Measurements from ENCODE around the gene STAU1. TPM values are rescaled to one million over a fixed set of nuclear protein-coding genes. Genes with fewer than 3 reads are reported as not detected.
"Not testable (repeated sequence)": the region's sequence is repeated elsewhere in the genome, so short reads cannot be mapped to it uniquely, and the experiment has no call there.

Gene STAU1
- total RNA-seq, 6 experiments from 2014 or later = 53.7 to 96.6 (median 70.4) TPM

- WGBS (ENCODE audit: insufficient coverage, low coverage, low lambda C conversion rate, missing lambda C conversion rate) = 94% methylated on average over 7 of the region's 7 CpGs
- DNase-seq = no peak
- no peak overlapping the region for H3K4me3 ChIP-seq
- intact Hi-C loops (cut with DNase I) = no loop called here
- ATAC-seq = no peak
- H3K4me1 ChIP-seq = peaks cover 0 to 4% (median 0%) of the 10 kb centered on the region in 4 donors
- no peaks in the 10 kb centered on the region for H3K9me3 ChIP-seq
- TF ChIP-seq CTCF (IDR thresholded peaks at IDR 0.05) = no peak
- TF ChIP-seq POLR2A (IDR thresholded peaks at IDR 0.05) = no peak
- H3K27me3 ChIP-seq = no peaks in the 10 kb centered on the region
- H3K27ac ChIP-seq = no peak overlapping the region
- peaks cover 0 to 20% (median 13%) of the 10 kb centered on the region in 4 donors for H3K36me3 ChIP-seq
Observed at GRCh38 chr20:49103647-49104364, 84.3 kb downstream of the STAU1 start.

- no peaks in the 10 kb centered on the region for H3K27me3 ChIP-seq
- H3K27ac ChIP-seq = no peak overlapping the region
- no peak for DNase-seq
- H3K36me3 ChIP-seq = peaks cover 0 to 20% (median 13%) of the 10 kb centered on the region in 4 donors
- 100% methylated on average over 1 of the region's 4 CpGs for WGBS (ENCODE audit: insufficient coverage, low coverage, low lambda C conversion rate, missing lambda C conversion rate)
- no peak overlapping the region for H3K4me3 ChIP-seq
- ATAC-seq = peak in 1 of 4 donors; percentile 4
- H3K9me3 ChIP-seq = no peaks in the 10 kb centered on the region
- intact Hi-C loops (cut with DNase I) = no loop called here
- peaks cover 0 to 4% (median 0%) of the 10 kb centered on the region in 4 donors for H3K4me1 ChIP-seq
- TF ChIP-seq POLR2A (IDR thresholded peaks at IDR 0.05) (no peak), CTCF (IDR thresholded peaks at IDR 0.05) (no peak)
Observed at GRCh38 chr20:49103019-49103418, 85.1 kb downstream of the STAU1 start.

GRCh38 chr20:49100972-49101371 is 87.2 kb downstream of the STAU1 start:
- Histone ChIP-seq H3K4me3 (no peak overlapping the region), H3K4me1 (peaks cover 0 to 4% (median 0%) of the 10 kb centered on the region in 4 donors), H3K36me3 (peaks cover 0 to 29% (median 18%) of the 10 kb centered on the region in 4 donors), H3K27ac (peak overlapping the region in 1 of 3 donors; percentile 11), H3K27me3 (no peaks in the 10 kb centered on the region), H3K9me3 (no peaks in the 10 kb centered on the region)
- peak; percentile 42 to 71 (median 60) for ATAC-seq
- intact Hi-C loops (cut with DNase I) = no loop called here
- no peak for DNase-seq
- 55% methylated on average over 4 of the region's 4 CpGs for WGBS (ENCODE audit: insufficient coverage, low coverage, low lambda C conversion rate, missing lambda C conversion rate)
- TF ChIP-seq POLR2A (IDR thresholded peaks at IDR 0.05) (no peak), CTCF (IDR thresholded peaks at IDR 0.05) (no peak)

GRCh38 chr20:49100292-49100691 is 87.8 kb downstream of the STAU1 start:
- ATAC-seq; H3K27ac ChIP-seq; H3K27me3 ChIP-seq; H3K4me1 ChIP-seq; H3K4me3 ChIP-seq; intact Hi-C loops (cut with DNase I); H3K9me3 ChIP-seq; DNase-seq: not testable (repeated sequence)
- H3K36me3 ChIP-seq = peaks cover 0 to 35% (median 20%) of the 10 kb centered on the region in 4 donors
- 78% methylated on average over 5 of the region's 5 CpGs for WGBS (ENCODE audit: insufficient coverage, low coverage, low lambda C conversion rate, missing lambda C conversion rate)

- TF ChIP-seq CTCF (IDR thresholded peaks at IDR 0.05) (no peak), POLR2A (IDR thresholded peaks at IDR 0.05) (no peak)
- 100% methylated on average over 3 of the region's 3 CpGs for WGBS (ENCODE audit: insufficient coverage, low coverage, low lambda C conversion rate, missing lambda C conversion rate)
- no peak for DNase-seq
- Histone ChIP-seq H3K4me3 (no peak overlapping the region), H3K4me1 (peaks cover 0 to 4% (median 0%) of the 10 kb centered on the region in 4 donors), H3K27ac (no peak overlapping the region), H3K9me3 (no peaks in the 10 kb centered on the region), H3K27me3 (no peaks in the 10 kb centered on the region), H3K36me3 (peaks cover 0 to 42% (median 18%) of the 10 kb centered on the region in 4 donors)
- intact Hi-C loops (cut with DNase I) = no loop called here
- ATAC-seq = no peak
Observed at GRCh38 chr20:49099011-49099410, 89.1 kb downstream of the STAU1 start.
